Measurements from ENCODE around the gene RPL10.

- TF ChIP-seq KDM1A (IDR thresholded peaks at IDR 0.05; ENCODE audit: borderline replicate concordance, low read length) (no peak), ASH2L (IDR thresholded peaks at IDR 0.05; ENCODE audit: low read length) (no peak), PHF8 (conservative IDR thresholded peaks at IDR 0.05; ENCODE audit: low read depth, low read length) (no peak), KDM5A (IDR thresholded peaks at IDR 0.05; ENCODE audit: low read length) (no peak), CEBPB (IDR thresholded peaks at IDR 0.05; ENCODE audit: low read depth, low read length) (no peak), TAF1 (IDR thresholded peaks at IDR 0.05; ENCODE audit: low read depth, low read length) (no peak)
- TF ChIP-seq, protein P1, sequence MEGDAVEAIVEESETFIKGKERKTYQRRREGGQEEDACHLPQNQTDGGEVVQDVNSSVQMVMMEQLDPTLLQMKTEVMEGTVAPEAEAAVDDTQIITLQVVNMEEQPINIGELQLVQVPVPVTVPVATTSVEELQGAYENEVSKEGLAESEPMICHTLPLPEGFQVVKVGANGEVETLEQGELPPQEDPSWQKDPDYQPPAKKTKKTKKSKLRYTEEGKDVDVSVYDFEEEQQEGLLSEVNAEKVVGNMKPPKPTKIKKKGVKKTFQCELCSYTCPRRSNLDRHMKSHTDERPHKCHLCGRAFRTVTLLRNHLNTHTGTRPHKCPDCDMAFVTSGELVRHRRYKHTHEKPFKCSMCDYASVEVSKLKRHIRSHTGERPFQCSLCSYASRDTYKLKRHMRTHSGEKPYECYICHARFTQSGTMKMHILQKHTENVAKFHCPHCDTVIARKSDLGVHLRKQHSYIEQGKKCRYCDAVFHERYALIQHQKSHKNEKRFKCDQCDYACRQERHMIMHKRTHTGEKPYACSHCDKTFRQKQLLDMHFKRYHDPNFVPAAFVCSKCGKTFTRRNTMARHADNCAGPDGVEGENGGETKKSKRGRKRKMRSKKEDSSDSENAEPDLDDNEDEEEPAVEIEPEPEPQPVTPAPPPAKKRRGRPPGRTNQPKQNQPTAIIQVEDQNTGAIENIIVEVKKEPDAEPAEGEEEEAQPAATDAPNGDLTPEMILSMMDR (IDR thresholded peaks at IDR 0.05; ENCODE audit: control extremely low read depth in 1 of 3, insufficient read depth in 1 of 3, low read depth in 1 of 3, low read length in 3 of 3) = no peak
These were observed 36.4 kb downstream of the RPL10 start for GRCh38 chrX:154434394-154435168.
